DMS114 treated with DMSO at 0.1 percent for 48 hours (cell line): ENCODE data around the gene PELI1.
A peak's percentile ranks its signal among the peaks of the same experiment; 100 is the strongest.

Source experiments
- DNase-seq: peaks from one replicate; lab custom pipeline; 2025; ENCODE audit not compliant: unreplicated experiment; lab: John Stamatoyannopoulos, UW

Gene PELI1

GRCh38 chr2:64144057-64145013 is at the start of gene PELI1:
Gene PELI1, minus strand, starts transcription at chr2:64144420. Its CDS starts 36,110 bp downstream, at chr2:64108310.
- peak; percentile 95 for DNase-seq

DNA sequence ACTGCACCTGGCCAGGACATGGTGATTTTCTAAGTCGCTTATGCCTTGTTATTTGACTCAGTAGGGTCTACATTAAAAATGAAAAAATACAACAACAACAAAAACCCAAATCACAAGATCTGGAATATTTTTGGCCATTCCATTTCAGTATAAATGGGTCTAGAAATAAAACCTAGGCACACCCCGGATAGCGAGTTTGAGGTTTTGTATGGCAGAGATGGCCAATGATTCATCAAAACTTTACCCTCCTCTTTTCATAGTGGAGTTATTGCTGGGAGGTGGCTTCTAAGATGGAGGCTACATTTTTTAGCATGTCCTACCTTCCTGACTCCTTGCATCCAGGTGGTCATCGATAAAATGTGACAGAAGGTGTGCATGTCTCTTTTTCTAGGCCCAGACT is 49.3 kb upstream of the PELI1 start:
- no peak for DNase-seq

GRCh38 chr2:64192664-64193105 is 48.5 kb upstream of the PELI1 start:
- no peak for DNase-seq

DNA sequence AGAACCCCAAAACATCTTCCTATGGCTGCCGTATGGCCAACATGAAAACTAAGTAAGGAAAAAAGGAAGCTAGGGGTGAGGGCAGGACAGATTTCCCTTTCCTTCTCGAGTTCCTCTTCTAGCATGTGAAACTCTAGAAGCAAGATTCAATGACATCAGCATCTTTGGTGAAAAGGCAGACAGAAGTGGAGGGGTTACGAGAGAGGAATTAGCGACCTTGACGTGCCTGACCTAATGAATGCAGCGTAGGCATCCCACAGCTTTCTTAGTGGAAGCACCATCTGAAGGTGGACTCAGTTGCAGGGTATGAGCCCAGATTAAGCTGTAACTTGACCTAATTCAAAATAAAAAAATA is 47.9 kb upstream of the PELI1 start:
- DNase-seq = no peak

GRCh38 chr2:64189586-64189985 is 45.4 kb upstream of the PELI1 start:
- DNase-seq = no peak

DNA sequence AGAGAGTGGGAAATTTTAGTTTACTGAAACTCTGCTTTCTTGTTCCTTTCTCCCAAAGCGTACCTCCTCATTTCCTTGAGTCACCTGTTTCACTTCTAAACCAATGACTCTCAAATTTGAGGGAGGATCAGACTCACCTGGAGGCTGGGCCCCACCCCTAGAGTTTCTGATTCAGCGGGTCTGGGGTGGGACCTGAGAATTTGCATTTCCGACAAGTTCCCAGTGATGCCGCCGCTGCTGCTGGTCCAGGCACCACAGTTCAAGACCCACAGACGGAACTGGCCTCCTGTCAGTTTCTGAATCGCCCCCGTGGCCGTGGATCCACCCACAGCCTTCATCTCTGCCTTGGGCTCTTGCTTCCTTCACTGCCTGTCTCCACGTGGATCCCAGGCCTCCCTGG is 44.9 kb upstream of the PELI1 start:
- no peak for DNase-seq

- no peak for DNase-seq
Measured at GRCh38 chr2:64186699-64187605, 42.7 kb upstream of the PELI1 start.

DNA sequence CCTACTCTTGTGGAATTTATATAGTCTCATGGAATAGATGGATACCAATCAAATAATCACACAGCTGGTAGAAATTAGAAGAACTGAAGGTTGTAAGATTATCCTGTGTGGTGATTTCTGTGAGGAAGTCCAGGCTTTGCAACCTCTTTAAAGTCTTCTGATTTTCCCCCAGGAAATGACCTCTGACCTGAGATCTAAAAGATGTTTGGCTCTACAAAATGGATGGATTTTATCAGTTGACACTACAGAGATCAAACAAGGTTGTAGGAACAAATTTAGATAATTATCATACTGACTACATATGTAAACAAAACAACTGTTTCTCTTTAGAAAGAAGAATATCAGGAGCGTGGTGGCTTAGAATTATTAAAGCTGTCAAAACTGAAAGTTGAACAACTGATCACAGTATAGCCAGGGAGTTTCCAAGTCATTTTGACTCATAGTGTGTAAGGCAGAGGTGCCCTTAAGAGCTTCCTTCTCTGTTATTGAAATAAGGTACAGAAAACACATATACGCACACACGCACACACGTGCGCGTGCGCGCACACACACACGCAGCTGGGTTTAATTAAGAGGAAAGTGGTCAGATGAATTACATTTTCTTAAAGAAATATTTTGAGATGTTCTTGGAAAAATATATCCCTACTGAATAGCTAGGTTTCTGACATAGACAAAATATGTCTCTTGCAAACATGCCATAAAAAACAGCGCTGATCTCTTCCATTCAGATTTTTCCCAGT is 35.5 kb upstream of the PELI1 start:
- DNase-seq = no peak

DNA sequence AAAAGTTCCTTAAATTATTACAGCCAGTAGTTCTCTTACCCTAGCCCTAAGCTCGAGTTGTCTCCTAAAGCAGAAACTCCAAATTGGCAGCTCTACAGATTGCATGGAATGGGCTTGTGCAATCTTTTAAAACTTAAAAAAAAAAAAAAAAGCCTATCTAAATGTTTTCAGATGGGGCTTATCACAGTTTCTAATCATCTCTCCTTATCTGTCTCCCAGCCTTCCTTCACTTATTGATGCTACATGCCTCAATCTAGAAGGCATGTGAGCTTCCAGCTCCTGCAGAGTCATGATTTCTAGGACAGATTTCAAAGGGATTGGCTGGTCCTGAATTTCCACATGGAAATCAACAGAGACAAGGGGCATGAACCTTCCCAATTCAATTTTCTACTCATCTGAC is 33.1 kb upstream of the PELI1 start:
- no peak for DNase-seq

- no peak for DNase-seq
Measured at GRCh38 chr2:64175419-64176197, 31.4 kb upstream of the PELI1 start.

DNA sequence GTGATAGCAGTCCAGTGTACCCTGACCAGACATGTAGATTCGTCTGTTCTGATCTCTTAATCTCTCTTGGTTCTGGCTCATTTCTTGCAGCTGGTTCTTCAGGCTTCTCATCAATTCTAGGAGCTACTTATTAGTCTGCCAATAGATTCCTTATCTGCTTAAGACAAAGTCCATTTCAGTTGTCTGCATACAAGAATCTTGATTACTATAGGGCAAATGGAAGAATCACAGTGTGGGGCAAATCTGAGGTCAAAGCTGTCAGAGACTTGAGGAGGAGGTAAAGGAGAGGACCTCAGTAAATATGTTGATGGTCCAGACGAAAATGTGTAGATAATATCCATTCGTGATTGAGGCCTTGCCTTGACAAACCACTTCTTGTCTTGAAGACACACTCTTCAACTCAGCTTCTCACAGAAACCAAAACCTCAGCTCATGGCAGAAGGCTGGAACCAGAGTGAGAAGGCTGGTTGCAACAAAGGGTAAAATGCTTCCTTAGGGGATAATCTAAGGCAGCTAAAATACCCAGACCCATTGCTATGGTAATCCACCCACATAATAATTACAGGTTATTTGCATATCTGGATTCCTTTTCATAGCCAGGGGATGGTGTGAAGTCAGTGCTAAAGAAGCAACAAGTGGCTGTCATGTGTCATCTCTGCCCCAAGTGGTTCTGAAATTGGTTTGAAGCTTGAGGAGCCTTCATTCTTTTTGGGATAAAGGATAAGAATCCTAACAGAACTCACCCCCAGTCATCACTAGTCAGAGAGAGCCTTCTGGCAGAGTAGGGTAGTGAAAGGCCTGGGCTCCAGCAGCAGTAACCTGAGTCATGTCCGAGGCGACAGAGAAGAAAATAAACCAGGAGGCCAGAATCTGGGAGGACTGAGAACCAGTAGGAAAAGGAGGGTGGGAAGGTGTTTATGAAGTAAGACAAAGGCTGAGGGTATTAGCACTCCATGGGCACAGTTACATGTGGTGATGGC is 29.2 kb upstream of the PELI1 start:
- no peak for DNase-seq

GRCh38 chr2:64168756-64169155 is 24.5 kb upstream of the PELI1 start:
- no peak for DNase-seq

DNA sequence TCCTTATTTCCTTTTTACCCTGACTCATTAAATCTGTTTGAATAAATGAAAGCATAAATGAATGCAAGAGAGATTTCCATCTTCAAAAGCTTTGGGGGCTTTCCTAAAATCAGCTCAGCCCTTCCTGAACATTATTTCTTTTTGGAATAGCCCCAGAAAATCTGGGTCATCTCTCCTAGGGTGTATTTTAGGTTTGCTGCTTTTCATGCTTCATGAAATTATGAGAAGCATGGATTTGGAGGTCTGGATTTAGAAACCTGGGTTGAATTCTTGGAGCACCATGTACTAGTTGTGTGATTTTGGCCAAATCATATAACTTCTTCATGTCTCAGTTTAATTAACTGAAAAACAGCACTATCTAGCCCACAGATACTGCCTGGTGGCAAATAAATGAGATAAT is 24.0 kb upstream of the PELI1 start:
- DNase-seq = no peak

GRCh38 chr2:64166637-64167420 is 22.6 kb upstream of the PELI1 start:
- DNase-seq = no peak

DNA sequence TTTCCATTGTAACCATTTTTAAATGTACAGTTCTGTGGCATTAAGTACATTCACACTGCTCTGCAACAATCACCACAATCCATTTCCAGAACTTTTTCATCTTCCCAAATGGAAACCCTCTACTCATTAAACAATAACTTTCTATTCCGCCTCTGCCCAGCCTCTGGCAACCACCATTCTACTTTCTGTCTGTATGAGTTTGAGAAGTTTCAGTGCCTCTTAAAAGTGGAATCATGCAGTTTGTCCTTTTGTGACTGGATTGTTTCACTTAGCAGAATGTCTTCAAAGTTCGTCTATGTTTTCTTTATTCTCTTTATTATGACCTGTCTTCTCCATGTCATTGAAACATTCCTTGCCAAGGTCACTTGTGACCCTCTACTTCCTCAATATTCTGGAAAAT is 22.0 kb upstream of the PELI1 start:
- no peak for DNase-seq

- no peak for DNase-seq
Measured at GRCh38 chr2:64165706-64166105, 21.5 kb upstream of the PELI1 start.

- DNase-seq = no peak
Measured at GRCh38 chr2:64164629-64165028, 20.4 kb upstream of the PELI1 start.

- DNase-seq = no peak
Measured at GRCh38 chr2:64162516-64162915, 18.3 kb upstream of the PELI1 start.
